OCI-LY7 (cell line): Measurements from ENCODE around the gene HOXA10. TPM values are rescaled to one million over a fixed set of nuclear protein-coding genes. Genes with fewer than 3 reads are reported as not detected.
A peak's percentile ranks its signal among the peaks of the same experiment; 100 is the strongest.

Experiments used
- BruUV-seq: library from RNA; stranded (reverse); fragments of 400-500 nt; replicated peaks from 2 replicates; lab custom pipeline; 2021; lab: Mats Ljungman, UMichigan
- CTCF ChIA-PET: fragments of 300-600 bp; sonication (Branson Sonifier 250); formaldehyde crosslinking; loops from one replicate; lab custom pipeline; 2022; ENCODE audit warnings: antibody characterized with exemption; ENCODE audit not compliant: unreplicated experiment; lab: Charles Lee
- POLR2A ChIA-PET: fragments of 300-600 bp; sonication (Branson Sonifier 250); formaldehyde crosslinking; loops from one replicate; lab custom pipeline; 2022; ENCODE audit warnings: antibody characterized with exemption; lab: Charles Lee
- DNase-seq: peaks from one replicate; pipeline ENCODE4 v3.0.0-alpha.2; 2015; ENCODE audit warnings: low spot score
- H2AFZ ChIP-seq: fragments of 200-600 bp; sonication (generic), shearing (Covaris generic); 2 replicates; pipeline ENCODE4 v1.6.1; 2014; ENCODE audit warnings: mild to moderate bottlenecking, antibody characterized with exemption, low read length, moderate library complexity
- H3K27ac ChIP-seq: fragments of 200-600 bp; sonication (generic); 2 replicates; pipeline ENCODE4 v1.5.1; 2014; ENCODE audit warnings: mixed run types, low read depth, mild to moderate bottlenecking, moderate library complexity, low read length, inconsistent platforms; ENCODE audit not compliant: poor library complexity, severe bottlenecking
- H3K36me3 ChIP-seq: fragments of 200-600 bp; sonication (generic); 2 replicates; pipeline ENCODE4 v1.6.1; 2014; ENCODE audit warnings: mild to moderate bottlenecking, antibody characterized with exemption, low read length, moderate library complexity, mixed read lengths; ENCODE audit not compliant: insufficient read depth
- H3K4me1 ChIP-seq: fragments of 200-600 bp; sonication (generic); 2 replicates; pipeline ENCODE4 v1.5.1; 2014; ENCODE audit warnings: mild to moderate bottlenecking, low read length; ENCODE audit not compliant: insufficient read depth, poor library complexity, severe bottlenecking
- H3K4me2 ChIP-seq: fragments of 200-600 bp; sonication (generic); 2 replicates; pipeline ENCODE4 v1.6.1; 2014; ENCODE audit warnings: mild to moderate bottlenecking, low read length
- H3K4me3 ChIP-seq: fragments of 200-600 bp; sonication (generic); 2 replicates; pipeline ENCODE4 v1.5.1; 2014; ENCODE audit warnings: mild to moderate bottlenecking, low read depth, low read length; ENCODE audit not compliant: poor library complexity, severe bottlenecking
- H3K79me2 ChIP-seq: fragments of 200-600 bp; sonication (generic); 2 replicates; pipeline ENCODE4 v1.6.1; 2016; ENCODE audit warnings: low read depth, mild to moderate bottlenecking, low read length, moderate library complexity, mixed read lengths; ENCODE audit not compliant: insufficient read depth
- H3K9me2 ChIP-seq: fragments of 200-600 bp; sonication (generic); 2 replicates; pipeline ENCODE4 v1.6.1; 2016; ENCODE audit warnings: mild to moderate bottlenecking, low read length, mixed read lengths; ENCODE audit not compliant: insufficient read depth
- H3K9me3 ChIP-seq: fragments of 200-600 bp; sonication (generic); 2 replicates; pipeline ENCODE4 v1.6.1; 2014; ENCODE audit warnings: mild to moderate bottlenecking, mixed run types, low read length, mixed read lengths
- H4K20me1 ChIP-seq: fragments of 200-600 bp; sonication (generic); 2 replicates; pipeline ENCODE4 v1.6.1; 2014; ENCODE audit warnings: mild to moderate bottlenecking, antibody characterized with exemption, low read length, moderate library complexity, mixed read lengths; ENCODE audit not compliant: insufficient read depth
- CTCF ChIP-seq: fragments of 200-600 bp; sonication (generic); conservative IDR thresholded peaks from 2 replicates; pipeline ENCODE4 v1.5.1; 2014; ENCODE audit warnings: mild to moderate bottlenecking, antibody characterized with exemption, low read length, moderate library complexity, mixed read lengths
- EZH2phosphoT487 ChIP-seq: fragments of 200-600 bp; sonication (generic); IDR thresholded peaks from 2 replicates; pipeline ENCODE4 v1.6.1; 2018; ENCODE audit warnings: low read depth, borderline replicate concordance, mild to moderate bottlenecking, mixed run types, antibody characterized with exemption, low read length, moderate library complexity, mixed read lengths
- intact Hi-C: fragments of 100-400 bp; cut with micrococcal nuclease; formaldehyde crosslinking; loops from one replicate; pipeline ENCODE4 v1.10.0; 2022; ENCODE audit not compliant: unreplicated experiment
- total RNA-seq, 2 experiments: library from RNA; depleted of rRNA in 1 of 2; stranded (reverse); fragments of >200 nt in 1 of 2; shearing (Covaris generic) in 1 of 2; gene quantifications; 2 replicates each; pipeline ENCODE4 v1.2.3, GENCODE V29; 2014 to 2022

HOXA10 gene
- total RNA-seq, 2 experiments from 2014 or later, result not detected

GRCh38 chr7:27148031-27148755 is 25.9 kb downstream of the HOXA10 start:
- TF ChIP-seq CTCF (no peak), EZH2phosphoT487 (no peak)
- no peaks in the 10 kb centered on the region for H3K9me3 ChIP-seq
- H3K27ac ChIP-seq, result no peak overlapping the region
- peaks cover 8% of the 10 kb centered on the region; the same call in 1 of the 2 replicates for H3K79me2 ChIP-seq
- H3K36me3 ChIP-seq, result peaks cover 11% of the 10 kb centered on the region
- H3K4me2 ChIP-seq, result peak overlapping the region; percentile 94
- H4K20me1 ChIP-seq, result no peaks in the 10 kb centered on the region
- no peak for DNase-seq
- H2AFZ ChIP-seq, result no peak overlapping the region
- H3K4me3 ChIP-seq, result peak overlapping the region; percentile 75
- no TSS peak for BruUV-seq
- ChIA-PET CTCF (interaction anchor here (0.6 kb wide), 1 partner anchor 783 kb away, joined by 3 read pairs; no protein-coding TSS in a partner anchor), POLR2A (no interaction called here)
- no peaks in the 10 kb centered on the region for H3K9me2 ChIP-seq
- intact Hi-C loops, result no loop called here
- H3K4me1 ChIP-seq, result peaks cover 36% of the 10 kb centered on the region

GRCh38 chr7:27147199-27148030 is 26.7 kb downstream of the HOXA10 start, which contains the start of gene HOXA6:
HOXA6 (minus strand) TSS chr7:27147774; CDS start chr7:27147749, 25 bp downstream.
- DNase-seq, result no peak
- CTCF ChIA-PET, result interaction anchor here (0.6 kb wide), 1 partner anchor 14 kb away, joined by 3 read pairs; no protein-coding TSS in a partner anchor
- H3K79me2 ChIP-seq, result peaks cover 8% of the 10 kb centered on the region; the same call in 1 of the 2 replicates
- no peaks in the 10 kb centered on the region for H3K9me2 ChIP-seq
- intact Hi-C loops, result no loop called here
- H3K4me2 ChIP-seq, result peak within 1 kb of the TSS; percentile 94
- BruUV-seq, result no TSS peak
- peak within 1 kb of the TSS; percentile 75 for H3K4me3 ChIP-seq
- H4K20me1 ChIP-seq, result no peaks in the 10 kb centered on the region
- POLR2A ChIA-PET, result interaction anchor here (0.8 kb wide), 1 partner anchor 299 kb away, joined by 4 read pairs; no protein-coding TSS in a partner anchor
- H3K36me3 ChIP-seq, result peaks cover 11% of the 10 kb centered on the region
- peaks cover 35% of the 10 kb centered on the region for H3K4me1 ChIP-seq
- H2AFZ ChIP-seq, result no peak within 1 kb of the TSS
- no peak within 1 kb of the TSS for H3K27ac ChIP-seq
- no peak for TF ChIP-seq CTCF
- TF ChIP-seq EZH2phosphoT487, result no peak
- H3K9me3 ChIP-seq, result no peaks in the 10 kb centered on the region
